NCI-H446 treated with DMSO at 0.1 percent for 48 hours (cell line): ENCODE measurements around the gene CNN1.
"Not testable (repeated sequence)": the region's sequence is repeated elsewhere in the genome, so short reads cannot be mapped to it uniquely, and the experiment has no call there.

Experiments used
- DNase-seq: peaks from one replicate; lab custom pipeline; 2025; lab: John Stamatoyannopoulos, UW

The CNN1 gene

GRCh38 chr19:11566164-11566563 is 27.5 kb downstream of the CNN1 start:
- no peak for DNase-seq

DNA sequence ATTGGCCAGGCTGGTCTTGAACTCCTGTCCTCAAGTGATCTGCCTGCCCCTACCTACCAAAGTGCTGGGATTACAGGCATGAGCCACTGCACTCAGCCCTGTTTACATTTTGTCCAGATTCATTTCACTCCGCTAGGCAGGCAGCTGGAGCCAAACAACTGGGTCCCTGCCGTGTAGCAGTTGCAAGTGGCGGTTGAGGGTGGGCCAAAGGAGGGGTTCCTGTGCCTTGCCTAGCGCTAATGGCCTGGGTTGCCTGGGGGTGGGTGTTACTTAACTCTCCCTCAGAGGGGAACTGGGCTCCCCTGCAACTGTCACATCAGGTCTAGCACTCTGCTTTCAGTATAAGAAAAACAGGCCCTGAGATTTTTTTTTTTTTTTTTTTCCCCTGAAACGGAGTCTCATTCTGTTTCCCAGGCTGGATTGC is 31.4 kb downstream of the CNN1 start:
- no peak for DNase-seq

- DNase-seq: not testable (repeated sequence)
Observed at GRCh38 chr19:11573354-11573753, 34.7 kb downstream of the CNN1 start.

GRCh38 chr19:11573763-11574162 is 35.1 kb downstream of the CNN1 start:
- DNase-seq: not testable (repeated sequence)

DNA sequence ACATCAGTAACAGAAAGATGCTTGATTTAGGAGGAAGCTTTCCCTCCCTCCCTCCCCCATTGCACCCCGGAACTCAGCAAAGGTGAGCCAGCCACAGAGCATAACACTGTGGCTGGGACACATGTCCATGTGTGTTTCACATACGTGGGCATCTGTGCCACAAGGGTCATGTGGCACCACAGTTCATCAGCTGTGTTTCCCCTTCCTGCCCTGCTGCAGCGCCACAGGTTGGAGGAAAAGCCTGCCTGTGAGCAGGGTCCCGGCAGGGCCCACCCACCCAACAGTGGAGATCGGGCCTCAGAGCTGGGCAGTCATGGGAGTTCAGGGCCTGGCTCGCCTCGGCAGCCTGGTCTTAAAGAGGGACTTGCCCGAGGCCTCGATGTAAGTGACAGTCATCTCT is 36.0 kb downstream of the CNN1 start:
- DNase-seq: no peak

DNA sequence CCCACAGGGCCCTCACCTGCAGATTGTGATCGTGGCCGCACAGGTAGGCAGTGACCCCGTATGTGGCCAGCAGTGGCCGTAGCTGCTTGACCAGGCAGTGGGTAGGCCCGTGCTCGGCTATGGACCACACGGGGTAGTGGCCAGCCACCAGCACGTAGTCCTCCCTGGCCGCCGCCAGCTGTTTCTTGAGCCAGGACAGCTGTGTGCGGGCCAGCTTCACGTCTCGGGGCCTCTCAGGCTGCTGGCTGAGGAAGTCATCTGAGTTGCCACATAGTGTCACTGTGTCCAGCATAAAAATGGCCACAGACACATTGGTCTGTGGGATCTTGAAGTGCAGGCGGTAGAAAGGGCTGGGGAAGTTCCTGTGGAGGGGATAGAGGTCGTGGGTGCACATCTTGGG is 37.6 kb downstream of the CNN1 start:
- DNase-seq: no peak

DNA sequence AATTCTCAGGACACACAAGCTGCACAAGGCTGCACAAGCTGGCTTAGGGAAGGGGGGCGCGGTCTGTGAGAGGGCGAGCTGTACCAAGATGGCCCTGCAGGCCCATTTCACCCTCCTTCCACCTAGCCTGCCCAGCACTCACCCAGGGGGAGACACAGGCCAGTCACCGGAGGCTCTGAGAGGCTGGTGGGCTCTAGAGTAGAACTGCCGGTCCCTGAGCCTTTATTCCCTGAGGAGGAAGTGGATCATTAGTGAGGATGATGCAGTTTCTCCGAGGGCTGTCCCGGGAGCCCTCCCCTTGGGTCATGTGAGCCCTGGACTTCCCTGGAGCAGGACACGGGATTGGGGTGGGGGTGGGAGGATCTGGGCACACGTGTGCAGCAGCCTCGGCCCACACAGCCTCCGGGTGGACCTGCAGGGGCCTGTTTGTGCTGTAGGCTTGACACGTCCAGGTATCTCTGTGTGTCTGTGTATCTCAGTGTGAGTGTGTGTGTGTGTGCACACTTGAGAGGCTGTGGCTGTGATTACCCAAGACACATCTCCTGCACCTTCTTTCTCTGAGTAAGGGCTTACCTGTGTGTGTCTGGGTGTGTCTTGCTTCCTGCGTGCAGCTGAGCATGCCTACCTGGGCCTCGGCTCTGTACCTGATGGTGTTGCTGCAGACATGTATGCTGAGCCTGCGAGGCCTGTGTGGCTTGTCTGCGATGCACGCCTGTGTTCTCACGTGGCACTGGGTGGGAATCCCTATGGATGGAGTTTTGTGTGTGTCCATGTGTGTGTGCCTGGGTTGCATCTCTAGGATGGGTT is 39.0 kb downstream of the CNN1 start, which contains the start of gene ACP5:
ACP5 (minus strand) TSS at position 195 of the 807 bp plus-strand sequence. CDS start 328 bp downstream, outside the sequence.
- DNase-seq: no peak

GRCh38 chr19:11578258-11579142 is 39.8 kb downstream of the CNN1 start:
- DNase-seq: no peak

DNA sequence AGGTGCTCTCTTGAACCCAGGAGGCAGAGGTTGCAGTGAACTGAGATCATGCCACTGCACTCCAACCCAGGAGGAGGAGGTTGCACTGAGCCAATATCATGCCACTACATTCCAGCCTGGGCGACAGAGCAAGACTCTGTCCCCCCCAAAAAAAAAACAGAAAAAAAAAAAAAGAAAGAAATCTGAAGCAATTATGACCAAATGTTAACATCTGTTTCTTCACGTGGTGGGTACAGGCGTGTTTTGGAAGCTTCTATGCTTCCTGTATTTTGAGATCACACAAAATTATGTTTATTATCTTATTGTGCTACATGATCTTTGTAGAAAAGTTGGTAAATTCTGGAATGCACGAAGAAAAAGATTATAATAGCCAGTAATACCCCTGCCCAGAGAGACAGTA is 41.5 kb downstream of the CNN1 start:
- no peak for DNase-seq

DNA sequence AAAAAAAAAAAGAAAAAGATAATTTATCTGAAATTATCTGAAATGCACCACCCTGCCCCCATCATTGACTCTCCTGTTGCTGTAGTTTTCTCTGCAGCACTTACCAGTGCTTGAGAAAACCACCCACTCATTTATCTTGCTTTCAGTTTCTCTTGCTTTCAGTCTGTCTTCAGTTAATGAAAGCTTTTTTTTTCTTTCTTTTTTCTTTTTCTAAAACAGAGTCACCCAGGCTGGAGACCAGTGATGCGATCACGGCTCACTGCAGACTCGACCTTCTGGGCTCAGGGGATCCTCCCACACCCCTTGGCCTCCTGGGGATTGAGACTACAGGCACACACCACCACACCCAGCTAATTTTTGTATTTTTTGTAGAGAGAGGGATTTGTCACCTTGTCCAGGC is 43.1 kb downstream of the CNN1 start:
- no peak for DNase-seq

- no peak for DNase-seq
Observed at GRCh38 chr19:11586331-11586730, 47.7 kb downstream of the CNN1 start.

DNA sequence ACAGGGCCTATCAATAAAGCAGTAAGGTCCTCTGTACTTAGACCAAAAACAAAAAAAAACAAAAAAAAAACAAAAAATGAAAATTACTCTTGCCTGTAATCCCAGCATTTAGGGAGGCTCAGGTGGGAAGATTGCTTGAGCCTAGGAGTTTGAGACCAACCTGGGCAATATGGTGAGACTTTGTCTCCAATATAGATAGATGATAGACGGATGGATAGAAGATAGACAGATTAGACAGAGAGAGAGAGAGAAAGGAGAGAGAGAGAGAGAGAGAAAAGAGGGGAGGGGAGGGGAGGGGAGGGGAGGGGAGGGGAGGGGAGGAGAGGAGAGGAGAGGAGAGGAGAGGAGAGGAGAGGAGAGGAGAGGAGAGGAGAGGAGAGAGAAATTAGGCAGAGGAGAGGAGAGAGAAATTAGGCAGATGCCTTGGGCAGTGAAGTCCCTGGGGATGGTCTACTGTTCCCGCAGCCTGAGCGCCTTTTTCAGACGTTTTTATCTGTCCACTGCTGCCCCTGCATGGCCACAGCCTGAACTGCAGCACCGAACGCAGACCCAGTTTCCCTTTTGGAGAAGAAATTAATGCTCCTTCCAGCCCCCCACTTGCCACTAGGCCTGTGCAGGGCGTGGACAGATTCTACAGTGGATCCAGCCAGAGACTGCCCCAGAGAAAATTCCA is 48.8 kb downstream of the CNN1 start:
- DNase-seq: peak; percentile 60

DNA sequence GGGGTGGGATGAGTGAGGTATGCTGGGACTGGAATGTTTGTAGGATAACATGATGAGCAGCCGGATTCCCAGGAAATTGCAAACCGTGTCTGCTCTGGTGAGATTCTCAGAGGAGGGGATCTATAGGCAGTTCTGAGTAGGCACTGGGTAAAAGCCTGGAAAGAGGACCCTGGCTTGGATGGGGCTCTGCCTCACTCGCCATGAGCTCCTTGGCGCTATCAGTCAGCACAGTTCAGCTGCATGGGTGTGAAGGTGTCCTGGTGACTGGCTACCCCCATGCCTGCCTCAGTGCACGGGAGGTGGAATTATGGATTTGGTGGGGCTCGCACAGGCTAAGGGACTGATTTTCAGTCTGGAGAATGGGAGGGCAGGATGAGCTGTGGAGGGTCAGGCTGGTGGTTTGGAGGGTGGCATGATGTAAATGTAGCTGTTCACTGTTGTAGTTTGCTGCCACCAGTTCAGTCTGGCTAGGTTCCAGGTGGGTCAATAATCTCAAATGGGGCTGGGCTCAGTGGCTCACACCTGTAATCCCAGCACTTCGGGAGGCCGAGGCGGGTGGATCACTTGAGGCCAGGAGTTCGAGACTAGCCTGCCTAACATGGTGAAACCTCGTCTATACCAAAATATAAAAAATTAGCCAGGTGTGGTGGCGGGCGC is 49.5 kb downstream of the CNN1 start:
- DNase-seq: no peak

GRCh38 chr19:11594084-11594483 is 55.4 kb downstream of the CNN1 start:
- DNase-seq: no peak

- no peak for DNase-seq
Observed at GRCh38 chr19:11596156-11596555, 57.5 kb downstream of the CNN1 start.

DNA sequence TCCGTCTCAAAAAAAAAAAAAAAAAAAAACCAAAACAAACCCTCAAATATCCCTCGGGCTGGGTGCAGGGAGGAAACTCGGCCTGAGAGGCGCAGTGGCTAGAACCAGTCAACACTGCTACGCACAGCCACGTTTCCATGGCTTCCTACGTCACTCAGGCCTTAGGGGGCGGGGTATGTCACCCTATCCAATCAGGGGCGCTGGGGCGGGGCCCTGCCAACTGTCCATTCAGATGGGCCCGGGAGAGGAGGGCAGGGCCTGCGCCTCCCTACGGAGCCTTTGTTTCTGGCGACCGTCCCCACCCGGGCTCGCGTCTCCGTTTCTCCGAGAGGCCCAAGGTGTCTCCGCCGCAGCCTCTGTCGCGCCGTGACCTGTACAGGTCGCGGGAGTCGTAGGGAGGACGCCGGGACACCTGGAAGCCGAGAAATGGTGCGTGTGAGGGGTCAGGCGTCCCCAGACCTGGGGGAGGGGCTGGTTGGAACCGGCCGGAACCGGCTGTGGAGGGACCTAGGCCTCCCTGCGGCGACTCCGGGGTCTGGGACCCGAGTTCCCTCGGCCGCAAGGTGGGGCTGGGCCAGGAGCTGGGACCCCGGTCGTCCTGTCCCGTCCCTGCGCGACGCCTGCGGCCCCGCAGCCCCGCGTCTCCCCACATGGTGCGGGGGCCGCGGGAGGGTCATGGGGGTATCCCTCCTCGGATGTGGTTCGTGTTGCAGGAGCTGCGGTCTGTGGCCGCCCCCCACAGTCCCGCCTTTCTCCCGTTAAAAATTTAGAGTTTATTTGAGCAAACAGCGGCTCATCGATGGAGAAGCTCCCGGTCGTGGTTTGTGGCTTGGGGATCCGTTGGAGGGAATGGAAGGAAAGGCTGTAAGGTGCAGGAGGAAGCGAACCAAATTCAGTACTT is 58.8 kb downstream of the CNN1 start, which contains the start of gene ZNF627:
ZNF627 (plus strand) TSS at position 282 of the 901 bp plus-strand sequence; CDS start at position 427, 145 bp downstream.
- DNase-seq: peak; percentile 95

DNA sequence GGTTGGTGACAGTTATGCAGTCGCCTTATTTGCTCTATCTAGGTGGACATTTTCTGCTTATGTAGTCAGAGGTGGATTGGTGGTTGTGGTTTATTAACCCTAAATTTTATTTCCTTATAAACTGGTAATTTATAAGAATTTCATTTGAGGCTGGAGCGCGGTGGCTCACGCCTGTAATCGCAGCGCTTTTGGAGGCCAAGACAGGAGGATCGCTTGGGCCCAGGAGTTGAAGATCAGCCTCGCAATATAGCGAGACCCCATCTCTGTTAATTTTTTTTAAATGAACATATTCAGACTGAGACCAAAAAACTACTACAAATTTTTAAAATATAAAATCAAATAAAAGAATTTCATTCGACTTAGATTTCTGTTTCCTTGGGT is 59.4 kb downstream of the CNN1 start:
- no peak for DNase-seq

DNA sequence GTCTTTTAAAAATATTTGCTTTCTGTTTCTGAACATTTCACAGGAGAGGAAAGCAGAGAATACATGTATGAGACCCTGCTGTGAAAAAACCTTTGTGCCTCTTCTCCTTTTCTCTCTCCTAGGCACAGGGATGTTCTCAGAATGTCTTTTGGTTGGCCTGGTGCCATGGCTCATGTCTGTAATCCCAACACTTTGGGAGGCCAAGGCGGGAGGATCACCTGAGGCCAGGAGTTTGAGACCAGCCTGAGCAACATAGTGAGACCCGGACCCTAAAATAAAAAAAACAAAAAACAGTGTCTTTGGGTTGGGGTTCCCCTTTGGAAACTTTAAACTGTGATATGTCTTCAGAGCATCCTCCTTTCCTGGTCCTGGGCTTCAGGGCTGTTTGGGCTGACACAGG is 60.1 kb downstream of the CNN1 start:
- no peak for DNase-seq

DNA sequence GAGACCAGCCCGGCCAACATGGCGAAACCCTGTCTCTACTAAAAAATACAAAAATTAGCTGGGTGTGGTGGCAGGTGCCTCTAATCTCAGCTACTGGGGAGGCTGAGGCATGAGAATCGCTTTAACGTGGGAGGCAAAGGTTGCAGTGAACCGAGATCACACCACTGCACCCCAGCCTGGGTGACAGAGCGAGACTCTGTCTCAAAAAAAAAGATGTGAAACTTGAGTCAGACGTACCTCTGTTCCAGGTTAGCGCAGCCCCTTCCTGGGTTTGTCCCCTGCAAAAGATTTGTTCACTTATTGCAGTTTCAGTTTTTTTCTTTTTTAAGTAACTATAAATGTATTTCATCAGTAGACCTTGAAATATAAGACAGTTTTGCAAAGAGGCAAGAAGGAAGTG is 61.1 kb downstream of the CNN1 start:
- DNase-seq: not testable (repeated sequence)
